Activated CD4-positive, alpha-beta T cell treated with anti-CD3 and anti-CD28 coated beads for 36 hours (primary cell): Measurements from ENCODE around the gene IGFLR1. TPM values are rescaled to one million over a fixed set of nuclear protein-coding genes. Genes with fewer than 3 reads are reported as not detected.
"Not testable (repeated sequence)": the region's sequence is repeated elsewhere in the genome, so short reads cannot be mapped to it uniquely, and the experiment has no call there.

Experiments used
- ATAC-seq: fragments of 200-7000 bp; cut with Tn5 transposase; one replicate; pipeline ENCODE4 v1.10.0; 2021; ENCODE audit warnings: mild to moderate bottlenecking, moderate library complexity
- CTCF ChIA-PET: fragments of 350-600 bp; sonication (Branson Sonifier 250); formaldehyde crosslinking; loops from one replicate; lab custom pipeline; 2021; ENCODE audit warnings: antibody characterized with exemption; lab: Charles Lee
- POLR2A ChIA-PET: fragments of 350-600 bp; sonication (Branson Sonifier 250); formaldehyde crosslinking; loops from one replicate; lab custom pipeline; 2021; ENCODE audit warnings: antibody characterized with exemption, inconsistent platforms; lab: Charles Lee
- DNase-seq: peaks from one replicate; pipeline ENCODE4 v3.0.0-alpha.2; 2020
- H3K27ac Mint-ChIP-seq: one replicate; pipeline ENCODE4 v1.8.0; 2021; ENCODE audit warnings: mixed read lengths
- H3K27me3 Mint-ChIP-seq: one replicate; pipeline ENCODE4 v1.8.0; 2021; ENCODE audit warnings: mixed read lengths
- H3K36me3 Mint-ChIP-seq: one replicate; pipeline ENCODE4 v1.8.0; 2021; ENCODE audit warnings: low read depth, mixed read lengths
- H3K4me1 Mint-ChIP-seq: one replicate; pipeline ENCODE4 v1.8.0; 2021; ENCODE audit warnings: mixed read lengths
- H3K4me3 Mint-ChIP-seq: one replicate; pipeline ENCODE4 v1.8.0; 2021; ENCODE audit warnings: mild to moderate bottlenecking, moderate library complexity, mixed read lengths
- H3K9me3 Mint-ChIP-seq: one replicate; pipeline ENCODE4 v1.8.0; 2021; ENCODE audit warnings: low read depth, mixed read lengths
- intact Hi-C, 2 experiments: fragments of 100-400 bp; cut with DNase I in 1 of 2; cut with micrococcal nuclease in 1 of 2; formaldehyde crosslinking; loops; one replicate each; pipeline versions ENCODE4 v1.14.2 to v1.15.1; 2022 to 2024; cut with DNase I, micrococcal nuclease
- total RNA-seq, 2 experiments: library from RNA; stranded (reverse); gene quantifications; one replicate each; pipeline ENCODE4 v1.2.3, GENCODE V29; 2021

Gene IGFLR1
- total RNA-seq, 2 experiments from 2014 or later: 71.4 to 80.2 TPM

GRCh38 chr19:35696835-35697234 is 45.4 kb downstream of the IGFLR1 start:
- DNase-seq: peak; percentile 63
- H3K36me3 Mint-ChIP-seq: no peaks in the 10 kb centered on the region
- H3K27ac Mint-ChIP-seq: peak overlapping the region; percentile 42
- H3K9me3 Mint-ChIP-seq: no peaks in the 10 kb centered on the region
- POLR2A ChIA-PET: interaction anchor here (0.9 to 1.7 kb wide), 2 partner anchors 15 to 17 kb away, joined by 4 to 5 read pairs; no protein-coding TSS in a partner anchor
- CTCF ChIA-PET: interaction anchor here (0.6 to 9.5 kb wide), 13 partner anchors 10 to 262 kb away, joined by 3 to 106 read pairs (median 3); partner anchors contain the start of gene LIN37
- intact Hi-C loops: no loop called here
- H3K27me3 Mint-ChIP-seq: no peaks in the 10 kb centered on the region
- no peak overlapping the region for H3K4me3 Mint-ChIP-seq
- H3K4me1 Mint-ChIP-seq: peaks cover 23% of the 10 kb centered on the region
- ATAC-seq: peak; percentile 57

- H3K36me3 Mint-ChIP-seq: no peaks in the 10 kb centered on the region
- ChIA-PET CTCF (interaction anchor here (0.6 to 9.5 kb wide), 12 partner anchors 9 to 237 kb away, joined by 3 to 106 read pairs (median 4); partner anchors contain the start of gene LIN37), POLR2A (interaction anchor here (1.7 kb wide), 1 partner anchor 16 kb away, joined by 5 read pairs; no protein-coding TSS in a partner anchor)
- H3K9me3 Mint-ChIP-seq: no peaks in the 10 kb centered on the region
- peaks cover 23% of the 10 kb centered on the region for H3K4me1 Mint-ChIP-seq
- DNase-seq: no peak
- no peaks in the 10 kb centered on the region for H3K27me3 Mint-ChIP-seq
- ATAC-seq: no peak
- peak overlapping the region; percentile 22 for H3K27ac Mint-ChIP-seq
- H3K4me3 Mint-ChIP-seq: no peak overlapping the region
- intact Hi-C loops: no loop called here
Measured at GRCh38 chr19:35695895-35696422, 46.3 kb downstream of the IGFLR1 start.

GRCh38 chr19:35693835-35694599 is 48.2 kb downstream of the IGFLR1 start:
- POLR2A ChIA-PET: interaction anchor here (1.2 to 1.3 kb wide), 2 partner anchors 17 to 19 kb away, joined by 3 to 4 read pairs; no protein-coding TSS in a partner anchor
- CTCF ChIA-PET: interaction anchor here (0.6 to 9.5 kb wide), 22 partner anchors 9 to 1817 kb away, joined by 3 to 106 read pairs (median 4); partner anchors contain the start of genes COX6B1, LIN37 and ZBTB32
- peak overlapping the region; percentile 43 for H3K27ac Mint-ChIP-seq
- ATAC-seq (peak; percentile 97), DNase-seq (peak; percentile 95)
- H3K36me3 Mint-ChIP-seq: no peaks in the 10 kb centered on the region
- H3K27me3 Mint-ChIP-seq: no peaks in the 10 kb centered on the region
- no peak overlapping the region for H3K4me3 Mint-ChIP-seq
- H3K4me1 Mint-ChIP-seq: peaks cover 17% of the 10 kb centered on the region
- H3K9me3 Mint-ChIP-seq: no peaks in the 10 kb centered on the region
- intact Hi-C loops: loop anchor here (1.0 to 5.0 kb wide), 10 partner anchors 23 to 237 kb away; partner anchors contain the start of genes ARHGAP33 (in 1 of the 2), PROSER3 (in 1 of the 2) and TMEM147 (in 1 of the 2)

GRCh38 chr19:35693422-35693821 is 48.8 kb downstream of the IGFLR1 start:
- peak; percentile 1 for ATAC-seq
- no peak for DNase-seq
- ChIA-PET POLR2A (no interaction called here), CTCF (interaction anchor here (0.9 to 9.5 kb wide), 3 partner anchors 9 to 28 kb away, joined by 3 to 106 read pairs (median 3); no protein-coding TSS in a partner anchor)
- Mint-ChIP-seq H3K27me3 (no peaks in the 10 kb centered on the region), H3K9me3 (no peaks in the 10 kb centered on the region), H3K36me3 (no peaks in the 10 kb centered on the region), H3K4me1 (peaks cover 17% of the 10 kb centered on the region), H3K4me3 (no peak overlapping the region), H3K27ac (no peak overlapping the region)
- intact Hi-C loops: loop anchor here (1.0 to 5.0 kb wide), 9 partner anchors 24 to 238 kb away; partner anchors contain the start of genes PROSER3 (in 1 of the 2) and TMEM147 (in 1 of the 2)

GRCh38 chr19:35692010-35692409 is 50.2 kb downstream of the IGFLR1 start:
- ChIA-PET POLR2A (interaction anchor here (0.7 kb wide), 1 partner anchor 10 kb away, joined by 13 read pairs; no protein-coding TSS in a partner anchor), CTCF (interaction anchor here (0.6 to 9.5 kb wide), 5 partner anchors 20 to 330 kb away, joined by 3 to 106 read pairs (median 5); no protein-coding TSS in a partner anchor)
- H3K9me3 Mint-ChIP-seq: no peaks in the 10 kb centered on the region
- H3K36me3 Mint-ChIP-seq: no peaks in the 10 kb centered on the region
- no peak overlapping the region for H3K4me3 Mint-ChIP-seq
- no peak overlapping the region for H3K27ac Mint-ChIP-seq
- no peaks in the 10 kb centered on the region for H3K27me3 Mint-ChIP-seq
- DNase-seq (no peak), ATAC-seq (no peak)
- intact Hi-C loops: loop anchor here (2.0 to 5.0 kb wide), 4 partner anchors 49 to 190 kb away; partner anchors contain the start of gene TMEM147 (in 1 of the 2)
- peaks cover 16% of the 10 kb centered on the region for H3K4me1 Mint-ChIP-seq

GRCh38 chr19:35691106-35691505 is 51.1 kb downstream of the IGFLR1 start:
- ATAC-seq, H3K27ac Mint-ChIP-seq, DNase-seq, H3K4me3 Mint-ChIP-seq, H3K27me3 Mint-ChIP-seq, H3K4me1 Mint-ChIP-seq, H3K9me3 Mint-ChIP-seq, H3K36me3 Mint-ChIP-seq, POLR2A ChIA-PET: not testable (repeated sequence)
- intact Hi-C loops: loop anchor here (5.0 kb wide), 3 partner anchors 144 to 191 kb away; partner anchors contain the start of gene TMEM147 (in 1 of the 2)
- CTCF ChIA-PET: interaction anchor here (0.6 to 9.5 kb wide), 2 partner anchors 21 to 283 kb away, joined by 3 to 106 read pairs; no protein-coding TSS in a partner anchor

- POLR2A ChIA-PET: no interaction called here
- Mint-ChIP-seq H3K4me1 (peaks cover 8% of the 10 kb centered on the region), H3K4me3 (no peak overlapping the region), H3K36me3 (no peaks in the 10 kb centered on the region), H3K27me3 (no peaks in the 10 kb centered on the region), H3K27ac (no peak overlapping the region), H3K9me3 (no peaks in the 10 kb centered on the region)
- ATAC-seq: no peak
- no peak for DNase-seq
- intact Hi-C loops: loop anchor here (5.0 kb wide), 3 partner anchors 143 to 192 kb away; partner anchors contain the start of gene TMEM147 (in 1 of the 2)
- CTCF ChIA-PET: interaction anchor here (0.7 to 1.2 kb wide), 2 partner anchors 23 to 24 kb away, joined by 3 to 4 read pairs; partner anchors contain the start of gene UPK1A
Measured at GRCh38 chr19:35689836-35690235, 52.4 kb downstream of the IGFLR1 start.

Other genes with a start within 250 kb of the IGFLR1 start
- 1 to 10 TPM; 1.1 to 1.3 TPM for gene DMKN, start 228.8 kb downstream of the IGFLR1 start, total RNA-seq
- not detected for gene SBSN, start 214.1 kb downstream of the IGFLR1 start, total RNA-seq
- not detected for gene GAPDHS, start 209.0 kb downstream of the IGFLR1 start, total RNA-seq
- gene TMEM147, start 196.8 kb downstream of the IGFLR1 start, total RNA-seq: 10 to 100 TPM; 73.1 to 73.8 TPM
- gene ATP4A, start 178.8 kb downstream of the IGFLR1 start, total RNA-seq: not detected
- gene PMIS2, start 156.3 kb downstream of the IGFLR1 start, total RNA-seq: not detected
- gene HAUS5, start 129.7 kb downstream of the IGFLR1 start, total RNA-seq: 10 to 100 TPM; 39.7 to 41.0 TPM
- gene RBM42, start 113.4 kb downstream of the IGFLR1 start, total RNA-seq: 10 to 100 TPM; 87.5 to 94.4 TPM
- 1 to 10 TPM in 1 of 2 experiments, under 1 TPM in 1; 0.37 to 1.1 TPM for gene ETV2, start 100.7 kb downstream of the IGFLR1 start, total RNA-seq
- gene COX6B1, start 94.1 kb downstream of the IGFLR1 start, total RNA-seq: 100 to 1,000 TPM; 385 to 437 TPM
- 1 to 10 TPM; 1.2 to 1.8 TPM for gene UPK1A, start 75.9 kb downstream of the IGFLR1 start, total RNA-seq
- gene ZBTB32, start 37.9 kb downstream of the IGFLR1 start, total RNA-seq: 100 to 1,000 TPM; 232 to 265 TPM
- gene KMT2B, start 24.4 kb downstream of the IGFLR1 start, total RNA-seq: 10 to 100 TPM; 48.6 to 49.4 TPM
- gene U2AF1L4, start 3.0 kb upstream of the IGFLR1 start, total RNA-seq: 10 to 100 TPM; 31.6 to 37.5 TPM
- 10 to 100 TPM; 36.0 to 37.9 TPM for gene PSENEN, start 3.2 kb upstream of the IGFLR1 start, total RNA-seq
- 10 to 100 TPM in 1 of 2 experiments, 1 to 10 TPM in 1; 8.4 to 12.7 TPM for gene LIN37, start 6.1 kb upstream of the IGFLR1 start, total RNA-seq
- under 1 TPM; 0.53 to 0.93 TPM for gene HSPB6, start 14.6 kb upstream of the IGFLR1 start, total RNA-seq
- 10 to 100 TPM; 39.8 to 62.8 TPM for gene PROSER3, start 15.7 kb upstream of the IGFLR1 start, total RNA-seq
- gene ARHGAP33, start 33.1 kb upstream of the IGFLR1 start, total RNA-seq: 10 to 100 TPM; 27.8 to 35.2 TPM
- not detected for gene PRODH2, start 70.4 kb upstream of the IGFLR1 start, total RNA-seq
- gene NPHS1, start 110.1 kb upstream of the IGFLR1 start, total RNA-seq: not detected
- gene KIRREL2, start 114.5 kb upstream of the IGFLR1 start, total RNA-seq: under 1 TPM; 0.93 to 0.98 TPM
- gene APLP1, start 126.1 kb upstream of the IGFLR1 start, total RNA-seq: 1 to 10 TPM; 2.3 to 3.0 TPM
- gene NFKBID, start 158.1 kb upstream of the IGFLR1 start, total RNA-seq: 10 to 100 TPM; 60.1 TPM
- gene HCST, start 160.1 kb upstream of the IGFLR1 start, total RNA-seq: 10 to 100 TPM; 27.0 to 32.7 TPM
- not detected for gene TYROBP, start 165.8 kb upstream of the IGFLR1 start, total RNA-seq
- gene LRFN3, start 193.9 kb upstream of the IGFLR1 start, total RNA-seq: 1 to 10 TPM; 7.8 to 8.3 TPM